HEK293 (cell line): ENCODE data around the gene PLPP1.

Source experiments
- HIC1 ChIP-seq: fragments of 450-650 bp; formaldehyde crosslinking; IDR thresholded peaks from 2 replicates; pipeline ENCODE4 v1.5.1; 2016; ENCODE audit warnings: missing biosample characterization, missing genetic modification characterization
- IKZF3 ChIP-seq: fragments of 450-650 bp; IDR thresholded peaks from 2 replicates; pipeline ENCODE4 v1.5.0; 2018; ENCODE audit warnings: missing biosample characterization, mild to moderate bottlenecking, missing genetic modification characterization, moderate library complexity
- KLF10 ChIP-seq: fragments of 450-650 bp; IDR thresholded peaks from 2 replicates; pipeline ENCODE4 v1.5.1; 2018; ENCODE audit warnings: missing biosample characterization, mild to moderate bottlenecking, missing genetic modification characterization
- KLF16 ChIP-seq: fragments of 450-650 bp; formaldehyde crosslinking; IDR thresholded peaks from 2 replicates; pipeline ENCODE4 v1.5.1; 2017; ENCODE audit warnings: missing biosample characterization, missing genetic modification characterization
- KLF8 ChIP-seq: fragments of 450-650 bp; formaldehyde crosslinking; IDR thresholded peaks from 2 replicates; pipeline ENCODE4 v1.5.1; 2016; ENCODE audit warnings: missing biosample characterization, missing genetic modification characterization
- KLF9 ChIP-seq: fragments of 450-650 bp; formaldehyde crosslinking; IDR thresholded peaks from 2 replicates; pipeline ENCODE4 v1.5.1; 2016; ENCODE audit warnings: missing biosample characterization, missing genetic modification characterization, low read depth
- MZF1 ChIP-seq: fragments of 450-650 bp; formaldehyde crosslinking; IDR thresholded peaks from 2 replicates; pipeline ENCODE4 v1.5.1; 2017; ENCODE audit warnings: missing biosample characterization, missing genetic modification characterization, borderline replicate concordance
- PATZ1 ChIP-seq: fragments of 450-650 bp; formaldehyde crosslinking; IDR thresholded peaks from 2 replicates; pipeline ENCODE4 v1.5.1; 2016; ENCODE audit warnings: missing biosample characterization, missing genetic modification characterization
- SP2 ChIP-seq: fragments of 450-650 bp; formaldehyde crosslinking; IDR thresholded peaks from 2 replicates; pipeline ENCODE4 v1.5.1; 2016; ENCODE audit warnings: missing biosample characterization, missing genetic modification characterization
- SP7 ChIP-seq: fragments of 450-650 bp; formaldehyde crosslinking; IDR thresholded peaks from 2 replicates; pipeline ENCODE4 v1.5.1; 2016; ENCODE audit warnings: missing biosample characterization, missing genetic modification characterization
- TRIM28 ChIP-seq: IDR thresholded peaks from 2 replicates; pipeline ENCODE4 v1.6.1; 2011; ENCODE audit warnings: low read length, control low read depth, borderline replicate concordance
- ZBTB1 ChIP-seq: fragments of 450-650 bp; formaldehyde crosslinking; IDR thresholded peaks from 2 replicates; pipeline ENCODE4 v1.5.1; 2016; ENCODE audit warnings: missing biosample characterization, missing genetic modification characterization
- ZBTB10 ChIP-seq: fragments of 450-650 bp; formaldehyde crosslinking; IDR thresholded peaks from 2 replicates; pipeline ENCODE4 v1.5.1; 2016; ENCODE audit warnings: missing biosample characterization, missing genetic modification characterization
- ZBTB17 ChIP-seq: fragments of 450-650 bp; formaldehyde crosslinking; IDR thresholded peaks from 2 replicates; pipeline ENCODE4 v1.5.1; 2016; ENCODE audit warnings: missing biosample characterization, missing genetic modification characterization
- ZBTB20 ChIP-seq: fragments of 450-650 bp; formaldehyde crosslinking; IDR thresholded peaks from 2 replicates; pipeline ENCODE4 v1.5.1; 2016; ENCODE audit warnings: missing biosample characterization, missing genetic modification characterization
- ZFHX2 ChIP-seq: fragments of 450-650 bp; formaldehyde crosslinking; conservative IDR thresholded peaks from 2 replicates; pipeline ENCODE4 v1.5.1; 2016; ENCODE audit warnings: missing biosample characterization, missing genetic modification characterization
- ZFP37 ChIP-seq: fragments of 450-650 bp; formaldehyde crosslinking; IDR thresholded peaks from 2 replicates; pipeline ENCODE4 v1.5.1; 2016; ENCODE audit warnings: missing biosample characterization, missing genetic modification characterization
- ZNF266 ChIP-seq: fragments of 450-650 bp; formaldehyde crosslinking; IDR thresholded peaks from 2 replicates; pipeline ENCODE4 v1.5.1; 2016; ENCODE audit warnings: missing biosample characterization, missing genetic modification characterization, low read depth
- ZNF366 ChIP-seq: fragments of 450-650 bp; formaldehyde crosslinking; conservative IDR thresholded peaks from 2 replicates; pipeline ENCODE4 v1.5.1; 2016; ENCODE audit warnings: missing biosample characterization, missing genetic modification characterization
- ZNF391 ChIP-seq: fragments of 450-650 bp; formaldehyde crosslinking; IDR thresholded peaks from 2 replicates; pipeline ENCODE4 v1.5.1; 2016; ENCODE audit warnings: low read depth, missing biosample characterization, missing genetic modification characterization, borderline replicate concordance
- ZNF398 ChIP-seq: fragments of 450-650 bp; formaldehyde crosslinking; IDR thresholded peaks from 2 replicates; pipeline ENCODE4 v1.5.1; 2017; ENCODE audit warnings: missing biosample characterization, missing genetic modification characterization
- ZNF423 ChIP-seq: fragments of 450-650 bp; formaldehyde crosslinking; IDR thresholded peaks from 2 replicates; pipeline ENCODE4 v1.5.1; 2016; ENCODE audit warnings: missing biosample characterization, missing genetic modification characterization
- ZNF473 ChIP-seq: fragments of 450-650 bp; formaldehyde crosslinking; IDR thresholded peaks from 2 replicates; pipeline ENCODE4 v1.5.1; 2017; ENCODE audit warnings: missing biosample characterization, missing genetic modification characterization
- ZNF501 ChIP-seq: fragments of 450-650 bp; formaldehyde crosslinking; IDR thresholded peaks from 2 replicates; pipeline ENCODE4 v1.5.1; 2016; ENCODE audit warnings: missing biosample characterization, missing genetic modification characterization
- ZNF600 ChIP-seq: fragments of 450-650 bp; formaldehyde crosslinking; IDR thresholded peaks from 2 replicates; pipeline ENCODE4 v1.5.1; 2016; ENCODE audit warnings: missing biosample characterization, missing genetic modification characterization
- TF ChIP-seq, protein P1 (sequence below): fragments of 450-650 bp; formaldehyde crosslinking; IDR thresholded peaks from 2 replicates; pipeline ENCODE4 v1.5.1; 2016; ENCODE audit warnings: missing biosample characterization, missing genetic modification characterization
- TF ChIP-seq, protein P2 (sequence below): fragments of 450-650 bp; formaldehyde crosslinking; IDR thresholded peaks from 2 replicates; pipeline ENCODE4 v1.5.1; 2017; ENCODE audit warnings: missing biosample characterization, missing genetic modification characterization

PLPP1 gene

GRCh38 chr5:55534436-55535198, at the start of gene PLPP1 (continued):
- TF ChIP-seq SP2 (tag by site-specific recombination) = peak; percentile 75
- TF ChIP-seq, protein P1, sequence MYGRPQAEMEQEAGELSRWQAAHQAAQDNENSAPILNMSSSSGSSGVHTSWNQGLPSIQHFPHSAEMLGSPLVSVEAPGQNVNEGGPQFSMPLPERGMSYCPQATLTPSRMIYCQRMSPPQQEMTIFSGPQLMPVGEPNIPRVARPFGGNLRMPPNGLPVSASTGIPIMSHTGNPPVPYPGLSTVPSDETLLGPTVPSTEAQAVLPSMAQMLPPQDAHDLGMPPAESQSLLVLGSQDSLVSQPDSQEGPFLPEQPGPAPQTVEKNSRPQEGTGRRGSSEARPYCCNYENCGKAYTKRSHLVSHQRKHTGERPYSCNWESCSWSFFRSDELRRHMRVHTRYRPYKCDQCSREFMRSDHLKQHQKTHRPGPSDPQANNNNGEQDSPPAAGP (tag by site-specific recombination) = peak; percentile 57
- TF ChIP-seq ZBTB1 = no peak
- TF ChIP-seq ZBTB20 = peak; percentile 94
- TF ChIP-seq ZFHX2 = peak; percentile 66
- no peak for TF ChIP-seq TRIM28
- TF ChIP-seq ZNF366 (tag by site-specific recombination) = 0 out of 2 replicates have a peak, but pooled peaks have one; percentile 13
- 0 out of 2 replicates have a peak, but pooled peaks have one; percentile 49 for TF ChIP-seq ZNF391
- peak; percentile 69 for TF ChIP-seq SP7 (tag by site-specific recombination)
- TF ChIP-seq ZNF266 (tag by site-specific recombination) = peak; percentile 7; the same call in 1 of the 2 replicates
- peak; percentile 64 for TF ChIP-seq KLF10
- peak; percentile 98 for TF ChIP-seq PATZ1 (tag by site-specific recombination)
- peak; percentile 77 for TF ChIP-seq IKZF3 (tag by site-specific recombination)
- TF ChIP-seq, protein P2, sequence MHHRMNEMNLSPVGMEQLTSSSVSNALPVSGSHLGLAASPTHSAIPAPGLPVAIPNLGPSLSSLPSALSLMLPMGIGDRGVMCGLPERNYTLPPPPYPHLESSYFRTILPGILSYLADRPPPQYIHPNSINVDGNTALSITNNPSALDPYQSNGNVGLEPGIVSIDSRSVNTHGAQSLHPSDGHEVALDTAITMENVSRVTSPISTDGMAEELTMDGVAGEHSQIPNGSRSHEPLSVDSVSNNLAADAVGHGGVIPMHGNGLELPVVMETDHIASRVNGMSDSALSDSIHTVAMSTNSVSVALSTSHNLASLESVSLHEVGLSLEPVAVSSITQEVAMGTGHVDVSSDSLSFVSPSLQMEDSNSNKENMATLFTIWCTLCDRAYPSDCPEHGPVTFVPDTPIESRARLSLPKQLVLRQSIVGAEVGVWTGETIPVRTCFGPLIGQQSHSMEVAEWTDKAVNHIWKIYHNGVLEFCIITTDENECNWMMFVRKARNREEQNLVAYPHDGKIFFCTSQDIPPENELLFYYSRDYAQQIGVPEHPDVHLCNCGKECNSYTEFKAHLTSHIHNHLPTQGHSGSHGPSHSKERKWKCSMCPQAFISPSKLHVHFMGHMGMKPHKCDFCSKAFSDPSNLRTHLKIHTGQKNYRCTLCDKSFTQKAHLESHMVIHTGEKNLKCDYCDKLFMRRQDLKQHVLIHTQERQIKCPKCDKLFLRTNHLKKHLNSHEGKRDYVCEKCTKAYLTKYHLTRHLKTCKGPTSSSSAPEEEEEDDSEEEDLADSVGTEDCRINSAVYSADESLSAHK (tag by site-specific recombination) = 0 out of 2 replicates have a peak, but pooled peaks have one; percentile 7
- TF ChIP-seq HIC1 (tag by site-specific recombination) = peak; percentile 98
- 0 out of 2 replicates have a peak, but pooled peaks have one; percentile 20 for TF ChIP-seq ZFP37 (tag by site-specific recombination)
- TF ChIP-seq KLF8 = peak; percentile 71
- TF ChIP-seq KLF9 = peak; percentile 91
- no peak for TF ChIP-seq ZNF473
- peak; percentile 73; the same call in 1 of the 2 replicates for TF ChIP-seq KLF16 (tag by site-specific recombination)
- TF ChIP-seq ZBTB17 = peak; percentile 91
- peak; percentile 26; the same call in 1 of the 2 replicates for TF ChIP-seq ZNF398 (tag by site-specific recombination)
- TF ChIP-seq ZNF501 (tag by site-specific recombination) = peak; percentile 88
- TF ChIP-seq ZNF600 (tag by site-specific recombination) = peak; percentile 74
- peak; percentile 88; the same call in 1 of the 2 replicates for TF ChIP-seq MZF1 (tag by site-specific recombination)
- TF ChIP-seq ZBTB10 (tag by site-specific recombination) = peak; percentile 95
- no peak for TF ChIP-seq ZNF423 (tag by site-specific recombination)
